Stimulated activated CD8-positive, alpha-beta memory T cell treated with anti-CD3 and anti-CD28 coated beads, Interleukin-4, amount 100 ng/mL, for 24 hours (primary cell): ENCODE results near the gene TACR1.

Source experiments
- DNase-seq: peaks from one replicate; pipeline ENCODE4 v3.0.0-alpha.2; 2020; ENCODE audit warnings: low read depth

Gene TACR1

DNA sequence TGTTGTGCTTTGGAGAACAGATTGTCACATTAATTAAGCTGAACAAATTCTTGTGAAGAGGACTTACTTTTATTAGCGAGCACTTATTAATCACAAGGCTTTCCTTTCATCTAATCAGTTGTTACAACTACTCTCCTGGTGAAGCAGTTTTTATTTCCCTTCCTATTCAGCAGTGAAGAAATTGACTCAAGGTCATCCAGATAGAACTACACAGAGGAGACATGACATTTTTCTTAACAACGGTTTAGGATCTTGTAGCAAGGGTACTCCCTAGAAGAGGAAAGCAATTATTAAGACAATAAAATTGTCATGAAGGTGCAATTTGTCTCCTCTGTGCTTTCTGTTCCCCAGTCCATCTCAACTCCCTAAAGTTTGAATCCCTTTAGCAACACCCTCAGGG is 179.5 kb downstream of the TACR1 start:
- no peak for DNase-seq

DNA sequence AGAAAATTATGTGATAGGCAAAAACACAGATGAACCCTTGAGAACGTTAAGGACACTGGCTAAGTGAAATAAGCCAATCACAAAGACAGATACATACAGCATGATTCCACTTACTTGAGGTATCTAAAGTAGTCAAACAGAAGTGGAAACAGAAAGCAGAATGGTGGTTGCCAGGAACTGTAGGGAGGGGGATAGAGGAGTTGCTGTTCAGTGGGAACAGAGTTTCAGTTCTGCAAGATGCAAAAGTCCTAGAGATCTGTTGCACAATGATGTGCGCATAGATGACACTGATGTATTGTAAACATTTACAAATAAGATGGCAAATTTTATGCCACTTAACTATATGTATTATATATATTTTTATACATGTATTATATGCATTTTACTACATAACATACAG is 181.2 kb downstream of the TACR1 start:
- no peak for DNase-seq

DNA sequence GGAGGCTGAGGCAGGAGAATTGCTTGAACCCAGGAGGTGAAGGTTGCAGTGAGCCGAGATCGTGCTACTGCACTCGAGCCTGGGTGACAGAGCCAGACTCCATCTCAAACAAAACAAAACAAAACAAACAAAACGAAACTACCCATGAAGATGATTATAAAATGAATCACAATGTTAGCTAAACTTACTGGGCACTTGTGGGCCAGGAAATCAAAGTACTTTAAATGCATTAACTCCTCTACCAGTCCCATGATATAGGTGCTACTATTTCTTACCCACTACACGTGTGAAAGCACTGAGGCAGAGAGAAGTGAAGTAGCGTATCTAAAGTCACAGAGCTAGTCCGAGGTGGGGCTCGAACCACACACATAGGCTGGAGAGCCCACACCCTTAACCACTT is 187.2 kb downstream of the TACR1 start:
- no peak for DNase-seq

DNA sequence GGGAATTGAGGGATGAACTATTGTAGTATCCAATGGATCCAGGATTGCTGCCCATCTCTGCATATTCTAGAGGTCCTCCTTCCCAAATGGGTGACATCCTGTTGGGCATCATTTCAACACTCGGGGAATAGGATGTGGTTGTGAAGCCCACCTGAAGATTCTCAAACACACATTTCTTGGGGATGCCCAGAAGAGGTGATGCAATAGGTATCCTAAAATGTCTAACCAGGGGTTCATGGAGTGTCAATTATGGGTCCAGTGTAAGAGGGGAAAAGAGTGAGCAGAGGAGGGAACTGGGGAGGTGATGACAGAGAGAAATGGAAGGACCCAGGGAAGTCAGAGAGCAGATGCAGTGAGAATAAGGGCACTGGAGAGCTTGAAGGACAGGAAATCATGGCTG is 188.7 kb downstream of the TACR1 start:
- DNase-seq = no peak

DNA sequence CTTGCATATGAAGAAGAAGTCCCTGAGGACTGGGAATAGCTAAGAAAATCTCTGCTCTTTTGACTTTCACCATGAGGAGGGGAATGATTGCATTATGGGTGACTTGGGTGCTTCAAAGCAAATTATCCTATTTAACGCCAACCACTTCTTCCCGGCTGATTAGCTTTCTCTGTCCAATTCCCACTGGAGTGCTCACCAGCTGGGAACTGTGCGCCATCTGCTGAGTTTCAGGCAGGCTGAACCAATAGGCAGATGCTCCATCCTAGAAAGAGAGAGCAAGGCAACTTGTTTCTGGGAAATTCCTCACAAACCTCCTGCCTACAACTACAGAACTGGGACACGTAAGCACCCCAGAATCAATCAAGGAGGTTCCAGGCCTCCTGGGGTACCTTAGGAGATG is 191.5 kb downstream of the TACR1 start:
- no peak for DNase-seq

DNA sequence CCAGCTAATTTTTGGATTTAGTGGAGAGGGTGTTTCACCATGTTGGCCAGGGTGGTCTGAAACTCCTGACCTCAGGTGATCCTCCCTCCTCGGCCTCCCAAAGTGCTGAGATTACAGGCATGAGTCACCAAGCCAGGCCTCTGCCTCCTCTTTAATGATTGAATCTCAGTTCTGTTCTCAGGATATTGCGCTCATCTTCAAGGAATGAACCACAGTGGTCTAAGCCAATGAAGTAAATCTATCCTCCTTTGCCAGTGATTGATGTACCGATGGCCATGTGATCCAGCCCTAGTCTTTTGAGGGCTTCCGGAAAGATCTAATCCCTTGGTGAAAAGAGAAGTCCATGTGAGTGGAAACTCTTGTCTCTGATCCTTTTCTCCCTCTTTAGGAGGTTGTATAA is 192.3 kb downstream of the TACR1 start:
- DNase-seq = no peak

DNA sequence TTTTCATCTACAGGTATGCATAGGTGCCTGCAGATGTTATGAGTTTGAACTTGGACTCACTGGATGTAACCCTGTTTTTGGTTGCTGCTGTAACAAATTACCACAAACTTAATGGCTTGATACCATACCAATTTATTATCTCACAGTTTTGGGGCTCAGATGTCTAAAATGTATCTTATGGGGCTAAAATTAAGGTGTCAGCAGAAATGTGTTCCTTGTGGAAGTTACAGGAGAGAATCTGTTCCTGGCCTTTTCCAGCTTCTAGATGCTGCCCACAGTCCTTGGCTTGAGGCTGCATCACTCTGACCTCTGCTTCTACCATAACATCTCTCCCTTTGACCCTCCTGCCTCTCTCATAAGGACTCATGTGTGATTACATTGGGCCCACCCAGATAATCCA is 193.3 kb downstream of the TACR1 start:
- DNase-seq = no peak

DNA sequence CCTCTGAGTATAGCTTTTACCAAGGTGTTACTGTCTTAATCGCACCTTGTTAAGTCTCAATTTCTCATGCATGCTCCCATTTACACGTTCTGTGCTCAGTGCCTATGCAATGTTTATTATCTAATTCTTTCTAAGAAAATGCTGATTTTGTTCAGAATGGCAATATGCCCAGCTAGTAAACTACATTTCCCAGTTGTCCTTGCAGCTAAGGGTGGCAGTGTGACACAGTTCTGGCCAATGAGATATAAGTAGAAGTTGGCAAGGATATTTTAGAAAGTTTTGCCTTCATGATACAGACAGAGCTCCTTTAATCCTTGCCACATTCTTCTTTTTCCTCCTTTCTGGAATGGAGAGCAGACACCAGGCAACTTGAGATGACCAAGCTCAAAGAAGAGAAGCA is 195.5 kb downstream of the TACR1 start:
- DNase-seq = no peak

DNA sequence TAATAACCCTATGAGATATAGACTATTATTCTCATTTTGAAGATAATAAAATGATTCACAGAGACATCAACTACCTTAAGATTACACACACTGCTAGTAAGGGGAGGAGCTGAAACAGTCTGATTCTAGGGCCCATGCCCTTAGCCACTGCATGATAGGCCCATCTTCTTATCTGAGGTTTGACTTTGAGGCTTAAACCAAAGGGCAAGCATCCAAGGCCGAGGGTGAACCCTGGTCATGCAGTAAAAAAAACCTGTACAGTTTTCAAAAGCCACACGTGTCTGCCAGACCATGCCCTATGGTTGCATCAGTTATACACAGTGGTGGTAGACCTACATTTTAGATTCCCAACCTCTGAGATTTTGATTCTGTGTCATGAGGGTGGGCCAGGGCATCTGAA is 196.0 kb downstream of the TACR1 start:
- no peak for DNase-seq

DNA sequence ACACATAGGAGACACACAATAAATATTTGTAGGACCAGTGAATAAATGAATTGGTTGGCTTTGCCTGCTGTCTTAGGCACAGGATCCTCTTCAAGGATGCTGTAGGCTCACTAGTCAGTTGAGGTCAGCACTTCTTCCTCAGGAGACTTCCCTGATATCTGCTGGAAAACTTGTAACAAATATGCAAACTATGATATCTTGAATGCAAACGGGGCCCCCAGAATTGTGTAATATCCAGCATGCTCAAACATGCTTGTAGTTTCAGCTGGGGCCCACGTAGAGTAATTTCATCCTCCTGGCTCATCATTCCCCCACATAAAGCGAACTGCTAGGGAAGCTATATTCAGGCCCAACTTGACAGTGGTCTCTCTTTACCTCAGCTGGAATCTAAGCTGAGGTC is 197.3 kb downstream of the TACR1 start:
- DNase-seq = no peak

DNA sequence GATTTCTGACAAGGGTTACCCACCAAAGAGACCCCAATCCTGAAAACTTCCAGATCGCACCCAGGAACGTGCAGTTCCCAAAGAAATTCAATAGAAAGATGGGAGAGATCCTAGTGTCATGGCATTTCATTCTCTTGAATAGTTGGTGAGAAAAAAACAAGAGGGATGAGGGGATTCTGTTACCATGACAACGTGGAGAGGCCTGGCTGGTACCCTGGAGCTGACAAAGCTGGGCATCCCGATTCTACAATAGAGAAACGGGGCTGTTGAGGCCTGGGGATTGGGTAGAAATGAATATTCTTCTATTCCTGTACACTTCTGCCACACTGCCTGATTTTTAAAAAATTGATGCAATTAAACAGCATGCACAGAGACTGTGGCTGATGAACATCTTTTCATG is 199.9 kb downstream of the TACR1 start:
- DNase-seq = no peak
